ENCODE results near the gene ADCY3. TPM values are rescaled to one million over a fixed set of nuclear protein-coding genes. Genes with fewer than 3 reads are reported as not detected.

Gene ADCY3
- total RNA-seq, 1 donor from 2014 or later, result 25.3 TPM

DNA sequence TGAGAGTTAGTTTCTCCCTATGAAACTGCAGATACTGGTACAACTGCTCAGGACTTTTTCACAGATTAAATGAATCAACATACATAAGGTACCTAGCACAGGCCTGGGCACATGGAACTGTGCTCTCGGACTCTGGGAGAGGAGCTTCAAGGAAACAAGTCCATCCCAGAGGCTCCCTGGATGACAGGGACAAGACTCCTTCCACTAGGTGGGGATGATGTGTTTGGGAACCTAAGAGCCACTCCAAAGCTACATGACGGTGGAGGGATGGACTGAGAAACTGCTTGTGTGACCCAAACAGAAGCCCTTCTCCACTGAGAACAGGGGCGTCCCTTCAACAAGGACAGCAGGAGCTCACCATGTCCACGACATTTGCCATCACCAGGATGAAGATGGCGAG is 89.7 kb downstream of the ADCY3 start:
- DNase-seq, result no peak

DNA sequence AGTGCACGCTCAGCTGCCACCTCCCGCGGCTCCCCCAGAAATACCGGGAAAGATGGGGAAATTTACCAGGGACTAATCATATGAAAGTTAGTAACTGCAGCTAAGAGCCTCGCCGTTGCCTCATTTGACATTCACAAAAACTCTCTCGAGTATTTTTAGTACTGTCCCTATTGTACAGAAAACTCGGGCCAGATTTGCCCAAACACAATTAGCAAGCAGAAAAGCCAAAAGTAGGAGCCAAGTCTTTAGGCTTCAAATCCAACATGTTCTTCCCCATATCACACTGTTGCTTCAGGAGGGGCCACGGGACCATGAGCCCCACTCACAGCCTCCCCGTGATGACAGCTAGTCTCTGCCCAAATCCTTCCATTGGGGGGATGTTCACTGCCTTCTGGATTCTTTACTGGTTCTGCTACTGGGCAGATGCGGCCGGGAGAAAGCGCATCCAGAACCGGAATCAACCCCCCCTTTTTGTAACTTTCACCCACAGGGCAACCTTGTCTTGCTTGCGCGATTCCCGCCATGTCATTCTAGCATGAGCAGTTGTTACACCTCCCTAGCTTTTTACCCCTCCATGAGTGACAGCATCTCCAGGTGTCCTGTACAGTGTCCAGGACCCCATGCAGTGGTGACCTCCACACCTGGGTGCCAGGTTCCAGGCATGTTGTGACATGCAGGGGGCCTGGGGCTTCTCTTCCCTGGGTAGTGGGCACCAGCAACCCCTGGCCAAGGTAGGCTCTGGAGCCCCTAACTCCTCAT is 91.6 kb downstream of the ADCY3 start:
- no peak for DNase-seq

DNA sequence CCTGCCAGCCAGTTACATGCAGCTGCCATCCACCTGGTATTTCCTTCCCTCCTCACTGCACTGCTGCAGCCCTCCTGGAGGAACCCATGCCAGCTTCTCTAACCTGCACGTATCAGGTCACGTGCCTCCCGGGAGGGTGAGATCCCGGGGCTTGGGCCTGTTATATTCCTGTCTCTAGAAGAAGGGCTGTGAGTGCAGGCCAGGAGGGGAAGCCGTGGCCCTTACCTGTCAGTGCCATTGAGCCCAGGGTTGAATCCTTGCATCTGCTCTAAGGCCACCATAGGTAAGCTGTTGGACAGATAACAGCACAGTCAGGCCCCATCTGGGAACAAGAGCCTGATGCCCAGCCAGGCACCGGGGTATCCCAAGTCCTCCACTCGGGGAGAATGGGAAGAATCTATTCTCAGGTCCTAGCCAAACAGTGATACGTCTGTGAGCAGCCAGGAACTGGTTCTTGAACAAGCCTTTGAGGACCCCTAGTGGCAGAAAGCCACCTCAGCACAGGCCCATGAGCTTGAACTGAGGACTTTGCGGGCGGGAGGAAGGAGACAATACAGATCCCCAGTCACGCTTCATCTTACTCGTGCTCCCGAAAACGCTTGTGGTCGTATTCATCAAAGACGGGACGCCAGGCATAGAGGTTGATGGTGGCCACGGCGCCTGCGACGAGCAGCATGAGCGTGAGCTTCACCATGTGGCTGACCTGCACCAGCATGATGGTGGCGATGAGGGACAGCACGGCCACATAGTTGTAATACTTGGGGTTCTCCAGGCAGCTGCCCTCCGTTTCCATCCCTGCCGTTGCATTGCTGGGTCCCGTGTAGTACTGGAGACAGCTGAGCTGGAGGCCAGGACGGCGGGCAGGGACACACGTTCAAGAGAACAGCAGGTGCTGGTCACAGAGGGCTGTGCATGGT is 92.5 kb downstream of the ADCY3 start:
- DNase-seq, result peak; percentile 90

DNA sequence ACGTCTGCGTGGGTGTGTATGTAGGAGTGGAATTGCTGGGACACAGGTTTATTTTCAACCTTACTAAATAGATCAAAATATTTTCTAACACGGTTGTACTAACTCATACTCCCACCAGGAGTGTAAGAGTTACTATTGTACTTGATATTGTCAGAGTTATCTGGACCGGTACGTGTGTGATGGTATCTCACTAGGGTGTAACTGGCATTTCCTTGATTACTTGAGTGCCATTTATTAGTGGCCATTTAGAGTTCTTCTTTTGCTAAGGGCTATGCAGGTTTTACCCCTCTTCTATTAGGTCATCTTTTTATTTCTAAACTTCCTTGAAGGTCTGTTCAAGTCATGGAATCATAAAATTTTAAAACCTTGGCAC is 93.3 kb downstream of the ADCY3 start:
- DNase-seq, result no peak

DNA sequence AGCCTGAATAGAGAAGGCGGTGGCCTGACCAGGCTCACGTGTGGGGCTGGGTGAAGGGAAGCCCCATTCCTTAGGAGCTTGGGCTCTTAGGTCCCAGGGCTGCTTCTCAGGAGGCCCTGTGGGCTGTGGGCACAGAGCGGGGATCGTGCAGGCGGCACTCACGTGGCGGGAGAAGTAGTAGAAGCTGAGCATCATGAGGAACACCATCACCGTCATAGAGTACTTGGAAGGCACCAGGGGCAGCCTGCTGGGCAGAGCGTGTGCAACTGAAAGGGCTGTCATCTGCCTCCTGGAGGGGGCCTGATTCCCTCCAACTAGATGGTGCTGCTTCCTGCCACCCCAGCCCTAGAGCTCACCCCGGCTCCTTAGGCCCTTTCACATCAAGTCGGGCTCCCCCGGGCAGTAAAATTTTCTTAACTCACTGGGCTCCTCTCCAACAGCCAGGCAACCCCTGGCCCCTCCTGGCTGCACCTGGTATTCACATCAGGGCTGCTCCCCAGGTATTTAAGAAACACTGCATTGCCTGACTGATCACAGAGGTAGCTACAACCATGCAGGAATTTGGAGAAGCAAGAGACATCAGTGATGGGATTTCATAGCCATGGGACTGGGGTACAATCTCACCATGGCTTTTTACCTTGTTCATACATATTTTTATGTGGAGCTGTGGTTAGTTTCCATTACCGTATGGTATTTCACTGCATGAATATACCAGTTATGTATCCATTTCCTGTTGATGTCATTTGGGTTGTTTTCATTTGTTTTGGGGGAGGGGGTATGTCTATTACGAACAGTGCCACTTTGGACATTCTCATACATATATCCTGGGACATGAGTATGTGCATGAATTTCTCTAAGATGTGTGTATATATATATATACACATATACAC is 93.9 kb downstream of the ADCY3 start:
- DNase-seq, result no peak

DNA sequence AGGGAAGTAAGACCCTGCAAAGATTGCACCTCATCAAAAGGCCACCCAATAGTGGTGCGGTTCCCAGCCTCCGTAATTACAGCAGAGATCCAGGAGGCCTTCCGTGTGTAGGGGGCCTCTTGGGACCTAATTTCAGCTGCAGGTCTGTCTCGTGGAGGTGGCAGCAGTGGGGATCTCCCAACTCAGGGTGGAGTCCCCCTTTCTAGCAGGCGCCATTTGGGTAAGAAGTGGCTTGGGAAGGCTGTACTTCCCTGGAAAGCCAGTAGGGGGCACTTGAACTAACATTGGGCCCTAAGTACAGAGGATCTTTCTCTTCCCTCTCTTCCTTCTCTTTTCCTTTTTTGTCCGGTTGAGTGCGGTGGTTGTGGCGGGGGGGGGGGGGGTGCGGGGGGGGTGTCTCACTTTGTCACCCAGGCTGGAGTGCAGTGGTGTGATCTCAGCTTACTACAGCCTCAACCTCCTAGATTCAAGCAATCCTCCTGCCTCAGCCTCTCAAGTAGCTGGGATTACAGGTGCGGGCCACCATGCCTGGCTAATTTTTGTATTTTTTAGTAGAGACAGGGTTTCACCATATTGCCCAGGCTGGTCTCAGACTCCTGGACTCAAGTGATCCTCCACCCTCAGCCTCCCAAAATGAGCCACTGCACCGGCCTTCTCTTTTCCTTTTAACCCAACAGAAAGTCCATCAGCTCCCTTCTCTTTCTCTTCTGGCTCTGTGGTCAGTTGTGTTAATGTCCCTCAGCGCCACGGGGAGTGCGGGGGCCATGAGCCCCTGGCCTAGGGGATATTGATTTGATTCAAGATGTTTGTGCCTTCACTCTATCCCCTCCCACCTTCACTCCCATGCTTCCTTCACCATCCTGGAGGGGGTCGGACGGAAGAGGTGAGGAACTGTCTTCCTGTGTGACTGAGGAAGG is 94.8 kb downstream of the ADCY3 start:
- DNase-seq, result no peak

DNA sequence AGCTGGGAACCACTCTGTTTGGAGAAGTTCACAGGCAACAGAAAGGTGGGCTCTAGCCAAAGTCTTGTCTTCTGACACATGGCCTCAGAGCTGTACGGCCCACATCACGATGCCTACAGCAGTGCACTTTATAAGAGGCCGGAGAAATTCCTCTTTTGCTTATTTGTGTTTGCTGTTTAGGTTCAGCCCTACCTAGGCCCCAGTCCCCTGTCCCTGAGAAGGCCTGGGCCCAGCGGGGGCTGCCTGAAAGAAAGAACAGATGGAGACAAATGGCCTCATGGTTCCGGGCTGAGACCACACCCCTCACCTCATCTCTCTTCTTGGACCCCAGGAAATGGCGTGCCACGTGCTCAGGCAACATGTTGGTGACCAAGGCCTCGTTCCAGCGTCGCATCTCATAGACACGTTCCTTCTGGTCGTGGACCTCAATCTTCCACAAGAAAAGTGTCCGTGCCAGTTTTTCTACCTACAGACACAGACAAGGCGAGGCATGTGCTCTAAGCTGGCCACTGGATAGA is 95.9 kb downstream of the ADCY3 start:
- DNase-seq, result no peak

DNA sequence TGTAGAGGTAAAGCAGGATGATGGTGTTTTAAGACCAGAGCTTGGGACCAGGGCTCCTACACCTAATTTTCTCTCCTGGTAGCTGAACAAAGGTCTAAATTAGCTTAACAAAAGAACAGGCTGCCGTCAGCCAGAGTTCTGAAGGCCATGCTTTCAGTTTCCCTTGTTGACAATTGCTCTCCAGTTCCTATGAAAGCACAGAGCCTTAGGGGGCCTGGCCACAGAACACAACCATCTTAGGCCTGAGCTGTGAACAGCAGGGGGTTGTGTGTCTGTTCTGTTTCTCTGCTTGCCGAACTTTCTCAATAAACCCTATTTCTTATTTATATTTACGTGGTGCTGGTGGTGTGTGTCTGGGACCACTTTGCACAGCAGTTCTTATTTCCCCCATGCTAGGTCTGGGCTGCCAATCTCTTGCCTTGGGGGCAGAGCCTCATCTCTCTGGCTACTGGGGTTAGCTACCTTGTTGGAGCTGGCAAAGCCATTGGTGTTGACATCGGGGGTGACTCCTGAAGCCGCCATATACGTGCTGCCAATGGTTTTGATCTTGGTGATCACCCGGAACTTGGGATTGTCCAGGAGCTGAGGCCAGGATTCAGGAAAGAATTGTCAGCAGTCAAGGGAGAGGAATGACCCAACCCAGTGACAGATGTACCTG is 97.9 kb downstream of the ADCY3 start:
- DNase-seq, result no peak

DNA sequence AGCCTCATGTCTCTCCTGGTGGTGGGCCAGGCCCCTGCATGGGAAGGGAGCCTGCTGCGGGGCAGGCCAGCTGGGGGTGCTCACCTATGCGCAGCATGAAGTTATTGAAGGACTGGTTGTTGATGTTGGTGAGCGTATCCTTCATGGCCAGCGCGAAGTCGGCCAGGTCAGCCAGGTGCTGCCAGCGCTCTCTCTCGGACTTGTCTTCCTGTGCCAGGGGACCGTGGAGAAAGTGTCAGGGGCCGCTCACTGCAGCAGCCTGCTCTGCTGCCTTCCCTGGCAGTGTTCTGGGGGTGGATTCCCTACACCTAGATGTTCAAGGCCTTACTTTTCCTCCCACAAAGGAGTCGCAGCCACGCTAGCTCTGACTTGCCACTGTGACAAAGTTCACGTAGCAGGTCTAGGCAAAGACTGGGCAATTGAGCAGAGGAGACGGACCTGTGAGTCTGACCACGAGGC is 98.6 kb downstream of the ADCY3 start:
- no peak for DNase-seq

DNA sequence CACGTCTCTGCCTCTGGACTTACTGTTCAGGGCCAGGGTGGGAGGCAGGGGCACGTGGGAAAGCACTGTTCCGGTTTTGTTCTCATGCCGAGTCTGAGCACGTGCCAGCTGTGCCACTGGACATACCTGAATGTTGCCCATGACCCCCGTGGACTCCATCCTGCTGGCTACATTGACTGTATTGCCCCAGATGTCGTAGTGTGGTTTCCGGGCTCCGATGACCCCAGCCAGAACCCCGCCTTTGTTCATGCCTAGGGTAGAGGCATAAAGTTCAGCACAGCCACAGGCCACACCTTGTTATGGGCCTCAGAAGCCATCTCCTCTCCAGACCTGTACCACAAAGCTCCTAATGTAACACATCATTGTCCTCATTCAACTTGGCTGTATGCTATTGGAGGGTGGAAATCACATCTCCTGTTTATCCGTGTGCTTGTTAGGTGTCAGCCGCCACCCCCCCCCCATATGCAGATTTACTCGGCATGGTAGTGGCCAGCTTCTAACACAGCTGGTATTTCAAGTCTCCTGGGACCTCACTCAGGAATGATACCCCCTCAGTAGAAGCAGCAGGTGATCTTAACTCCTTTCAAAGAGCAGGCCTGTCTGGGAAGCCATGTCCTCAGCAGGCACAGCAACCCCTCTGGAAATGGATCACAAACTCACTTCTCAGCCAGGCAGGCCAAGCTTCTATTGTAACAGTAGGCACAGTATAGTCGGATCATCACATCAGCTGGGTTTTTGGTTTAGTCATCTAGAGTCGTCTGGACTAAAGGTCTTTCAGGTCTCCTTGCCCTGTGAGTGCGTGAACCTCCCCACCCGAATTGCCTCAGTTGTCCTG is 99.2 kb downstream of the ADCY3 start:
- DNase-seq, result no peak

DNA sequence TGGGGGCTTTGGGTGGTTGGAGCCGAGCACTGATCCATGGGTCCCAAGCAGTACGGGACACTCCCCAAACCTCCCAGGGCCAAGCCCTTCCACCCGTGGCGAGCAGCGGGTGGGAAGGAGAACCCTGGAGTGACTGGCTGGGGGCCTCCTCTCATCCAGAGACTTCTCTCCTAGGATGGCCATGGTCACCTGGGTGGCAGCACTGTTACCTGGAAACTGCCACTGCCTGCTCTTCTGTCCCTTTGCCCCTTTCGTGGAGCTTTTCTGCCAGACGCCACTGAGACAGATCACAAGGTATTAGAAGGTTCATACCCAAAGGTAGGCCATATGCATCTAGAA is 99.9 kb downstream of the ADCY3 start:
- DNase-seq, result no peak

DNA sequence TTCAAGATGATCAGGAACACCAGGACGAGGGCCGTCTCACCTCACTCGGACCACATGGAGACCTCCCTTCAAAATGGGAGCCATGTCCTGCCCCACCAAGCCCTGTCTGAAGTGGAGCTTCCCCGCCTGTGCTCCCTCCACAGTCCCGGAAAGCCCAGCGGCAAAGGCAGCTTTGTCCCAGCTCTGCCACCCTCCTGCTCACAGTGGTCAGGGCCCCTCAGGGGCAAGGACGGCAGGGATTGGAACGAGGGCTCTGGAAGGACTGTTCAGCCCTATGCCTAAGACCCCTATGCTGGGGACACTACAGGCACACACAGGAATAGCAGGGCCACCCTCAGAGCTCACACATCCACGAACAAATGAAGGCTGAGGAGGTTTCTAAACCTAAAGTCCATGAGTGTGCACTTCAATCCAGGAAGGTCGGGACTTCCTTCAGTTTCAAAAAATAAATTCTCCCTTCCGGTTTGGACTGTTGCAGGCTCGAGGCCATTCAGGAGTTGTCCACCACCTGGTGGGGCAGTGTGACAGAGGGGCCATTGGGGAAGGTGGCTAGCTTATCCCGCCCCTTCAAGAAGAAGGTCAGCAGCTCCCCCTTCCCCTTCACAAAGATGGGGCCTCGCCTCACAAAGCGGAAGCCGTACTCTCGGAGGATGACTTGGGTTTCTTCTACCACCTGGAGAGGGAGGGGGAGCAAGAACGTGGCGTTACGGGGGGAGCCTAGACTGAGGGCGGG is 100.4 kb downstream of the ADCY3 start:
- no peak for DNase-seq

DNA sequence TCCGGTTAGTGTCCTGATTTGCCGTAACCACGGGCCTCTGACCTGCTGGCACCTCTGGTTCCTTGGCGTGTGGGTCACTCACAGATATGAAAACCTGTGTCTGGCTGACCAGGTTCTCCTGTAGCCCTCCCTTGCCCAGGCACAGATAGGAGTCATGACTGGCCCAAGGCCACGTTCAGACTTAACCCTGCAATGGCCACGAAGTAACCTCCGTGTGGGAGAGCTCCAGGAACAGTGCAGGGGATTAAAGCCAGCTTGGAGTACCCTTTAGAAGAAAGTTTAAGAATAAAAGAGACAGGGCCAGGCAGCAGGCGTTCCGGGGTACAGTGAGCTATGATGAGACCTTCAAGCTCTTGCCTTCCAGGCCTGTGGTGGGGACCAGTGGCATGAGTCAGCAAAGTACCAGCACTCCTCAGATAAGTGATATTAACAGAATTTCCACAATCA is 101.3 kb downstream of the ADCY3 start:
- DNase-seq, result no peak

DNA sequence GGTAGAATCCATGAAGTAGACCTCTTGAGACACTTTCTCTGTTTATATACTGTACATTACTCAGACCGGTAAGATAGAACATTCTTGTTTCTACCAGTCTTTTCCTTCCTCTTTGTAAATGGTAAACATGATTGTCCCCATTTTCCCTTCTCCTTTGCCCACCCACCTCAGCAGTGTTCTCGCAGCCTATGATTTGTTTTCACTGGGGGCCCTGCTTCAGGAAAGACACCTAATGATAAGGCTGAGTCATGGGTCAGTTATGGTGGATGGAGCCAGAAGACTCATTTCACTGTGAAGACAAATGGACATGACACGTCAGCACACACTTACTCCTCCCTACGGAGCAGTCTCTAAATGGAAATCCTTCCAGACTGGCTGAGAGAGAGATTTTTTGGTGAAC is 103.2 kb downstream of the ADCY3 start:
- DNase-seq, result no peak

DNA sequence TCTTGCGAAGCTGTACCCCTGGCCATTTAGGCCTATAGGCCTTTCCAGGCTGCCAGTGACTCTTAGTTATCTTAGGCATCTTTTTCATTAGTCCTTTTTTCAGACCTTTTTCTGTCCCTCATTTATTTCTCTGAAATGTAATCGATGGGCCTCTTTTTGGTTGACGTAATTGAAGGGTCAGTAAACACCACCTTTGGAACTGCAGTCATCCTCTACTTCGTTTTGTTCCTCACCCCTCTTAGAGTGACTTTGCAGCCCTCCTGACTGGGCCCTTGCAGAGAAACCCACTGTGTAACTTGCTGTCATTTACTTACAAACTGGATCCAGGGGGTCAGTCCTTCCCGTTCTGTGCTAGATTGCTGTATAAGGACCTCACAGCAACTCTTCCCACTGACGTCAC is 103.6 kb downstream of the ADCY3 start:
- DNase-seq, result no peak

DNA sequence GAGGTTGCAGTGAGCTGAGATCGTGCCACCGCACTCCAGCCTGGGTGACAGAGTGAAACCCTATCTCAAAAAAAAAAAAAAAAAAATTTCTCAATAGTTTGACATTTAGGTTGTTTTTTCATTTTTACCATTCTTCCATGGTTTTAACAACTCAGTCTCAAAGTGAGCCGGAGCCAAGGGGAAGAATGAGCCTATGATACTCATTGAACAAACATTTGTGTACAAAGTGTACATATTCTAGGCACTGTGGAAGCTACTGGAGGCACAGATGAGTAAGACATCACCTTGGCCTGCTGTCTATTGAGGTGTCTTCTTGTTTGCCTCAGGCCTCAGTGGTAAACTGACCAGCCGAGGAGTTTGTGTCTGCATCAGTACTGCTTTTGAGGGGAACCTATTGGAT is 104.9 kb downstream of the ADCY3 start:
- DNase-seq, result no peak

DNA sequence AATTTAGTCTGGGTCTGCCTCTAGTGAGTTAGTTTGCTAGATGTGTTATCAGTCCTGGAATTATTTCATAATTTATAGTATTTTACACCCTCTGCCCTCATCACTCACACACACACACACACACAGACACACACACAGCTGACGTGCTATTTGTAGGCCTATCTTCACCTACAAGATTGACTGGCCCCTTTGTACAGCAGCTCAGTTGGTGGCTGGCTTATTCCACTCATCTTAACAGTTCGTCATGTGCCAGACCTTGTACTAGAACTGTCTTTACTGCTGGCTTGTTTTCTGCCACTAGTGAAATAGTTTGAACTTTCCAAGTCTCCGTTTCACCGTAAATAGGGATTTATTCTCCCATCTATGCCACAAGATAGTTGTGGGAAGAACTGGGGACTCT is 105.5 kb downstream of the ADCY3 start:
- no peak for DNase-seq

DNA sequence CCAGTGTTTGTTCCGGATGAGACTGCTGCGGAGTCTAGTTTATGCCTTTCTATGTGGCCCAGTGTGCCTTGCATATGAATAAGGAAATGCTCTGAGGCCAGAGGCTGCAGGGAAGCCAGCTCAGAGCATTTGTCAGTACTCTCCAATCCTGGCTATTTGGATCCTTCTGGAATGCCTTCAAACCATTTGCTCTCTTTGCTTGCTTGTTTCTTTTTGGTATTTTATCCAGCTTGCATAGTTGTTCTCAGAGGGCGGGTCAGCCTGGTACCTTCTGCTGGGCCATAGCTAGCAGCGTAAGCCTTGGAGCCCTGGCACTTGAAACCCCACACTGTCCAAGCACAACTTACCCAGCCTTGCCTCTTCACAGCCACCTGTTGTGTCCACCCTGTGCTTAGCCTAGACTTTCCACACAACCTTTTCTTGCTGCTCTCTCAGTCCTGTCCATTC is 106.3 kb downstream of the ADCY3 start:
- DNase-seq, result no peak

Measured in skin of body (tissue), 2 donors.